HepG2 (cell line): ENCODE measurements around the gene TTC23L. TPM values are rescaled to one million over a fixed set of nuclear protein-coding genes. Genes with fewer than 3 reads are reported as not detected.

ENCODE experiments used
- ATAC-seq: fragments of 200-7000 bp; cut with Tn5 transposase; 3 replicates; pipeline ENCODE4 v1.9.1; 2020; ENCODE audit warnings: mild to moderate bottlenecking, moderate library complexity
- BruUV-seq: library from RNA; stranded (reverse); fragments of 400-500 nt; replicated peaks from 2 replicates; lab custom pipeline; 2021; lab: Mats Ljungman, UMichigan
- CTCF ChIA-PET: fragments of 300-600 bp; formaldehyde crosslinking; extraction: SDS; loops from one replicate; lab custom pipeline; 2021; ENCODE audit warnings: low total read pairs, inconsistent platforms, low intra/inter-chr PET ratio; lab: Yijun Ruan, JAX
- POLR2A ChIA-PET: fragments of 350-600 bp; sonication (Branson Sonifier 250); formaldehyde crosslinking; loops from one replicate; lab custom pipeline; 2020; ENCODE audit warnings: antibody characterized with exemption, inconsistent platforms; lab: Yijun Ruan, JAX
- DNase-seq: peaks from one replicate; pipeline ENCODE4 v3.0.0-alpha.2; 2015; ENCODE audit warnings: low spot score
- FAIRE-seq: peaks from 3 replicates; lab custom pipeline; 2011; peaks lifted over from hg19 to GRCh38; lab: Jason Lieb, UNC
- H2AFZ ChIP-seq: one replicate; pipeline ENCODE4 v1.6.1; 2011; ENCODE audit warnings: low read length, inconsistent platforms
- H3K27ac ChIP-seq: fragments of 300-600 bp; 3 replicates; pipeline ENCODE4 v1.8.0; 2011; ENCODE audit warnings: mixed run types, mild to moderate bottlenecking, mixed read lengths, low read length, inconsistent platforms; ENCODE audit not compliant: insufficient read depth; ENCODE audit errors: extremely low read length
- H3K27me3 ChIP-seq, 2 experiments: fragments of 200-600 bp in 1 of 2; 2 replicates in 1 of 2; 3 replicates in 1 of 2; pipeline versions ENCODE4 v1.6.0 to v1.8.0; 2011; ENCODE audit warnings: low read length in 2 of 2, mild to moderate bottlenecking in 2 of 2, moderate library complexity in 2 of 2, inconsistent platforms in 1 of 2; ENCODE audit not compliant: insufficient read depth in 2 of 2, control insufficient read depth in 1 of 2
- H3K36me3 ChIP-seq, 2 experiments: fragments of 200-600 bp in 1 of 2; replicated peaks in 1 of 2; 2 replicates in 1 of 2; 3 replicates in 1 of 2; pipeline versions ENCODE4 v1.5.1 to v1.8.0; 2011; ENCODE audit warnings: low read length in 2 of 2, inconsistent platforms in 1 of 2; ENCODE audit not compliant: insufficient read depth in 2 of 2, control insufficient read depth in 1 of 2
- H3K4me1 ChIP-seq: 2 replicates; pipeline ENCODE4 v1.5.1; 2012; ENCODE audit warnings: low read length, inconsistent platforms; ENCODE audit not compliant: insufficient read depth
- H3K4me2 ChIP-seq: 2 replicates; pipeline ENCODE4 v1.6.0; 2011; ENCODE audit warnings: low read depth, low read length, inconsistent platforms
- H3K4me3 ChIP-seq, 3 experiments: fragments of 200-600 bp in 1 of 3; sonication (generic), shearing (Covaris generic) in 1 of 3; replicated peaks in 1 of 3; 2 replicates each; pipeline ENCODE4 v1.5.1; 2011 to 2016; ENCODE audit warnings: low read length in 3 of 3, inconsistent platforms in 2 of 3, low read depth in 2 of 3, mild to moderate bottlenecking in 2 of 3, control low read depth in 1 of 3, mixed read lengths in 1 of 3; ENCODE audit not compliant: insufficient read depth in 1 of 3
- H3K79me2 ChIP-seq: one replicate; pipeline ENCODE4 v1.6.1; 2011; ENCODE audit warnings: low read length, inconsistent platforms; ENCODE audit not compliant: insufficient read depth
- H3K9ac ChIP-seq: 2 replicates; pipeline ENCODE4 v1.6.0; 2011; ENCODE audit warnings: mild to moderate bottlenecking, low read depth, low read length, inconsistent platforms; ENCODE audit not compliant: insufficient read depth
- H3K9me3 ChIP-seq: 2 replicates; pipeline ENCODE4 v1.5.1; 2012; ENCODE audit warnings: mild to moderate bottlenecking, low read length
- H4K20me1 ChIP-seq: 2 replicates; pipeline ENCODE4 v1.6.0; 2011; ENCODE audit warnings: inconsistent platforms, mild to moderate bottlenecking, low read length, moderate library complexity; ENCODE audit not compliant: insufficient read depth
- AHDC1 ChIP-seq: sonication (generic); formaldehyde crosslinking; IDR thresholded peaks from 2 replicates; pipeline ENCODE4 v1.5.1; 2020; ENCODE audit warnings: mild to moderate bottlenecking, missing genetic modification reagents, borderline replicate concordance
- ATF4 ChIP-seq, 2 experiments: fragments of 450-650 bp in 1 of 2; sonication (generic) in 1 of 2; formaldehyde crosslinking; IDR thresholded peaks; 2 replicates each; pipeline versions ENCODE4 v1.5.0 to v1.8.0; 2020 to 2022; ENCODE audit warnings: mild to moderate bottlenecking in 1 of 2, missing genetic modification reagents in 1 of 2
- CEBPB ChIP-seq: IDR thresholded peaks from 2 replicates; pipeline ENCODE4 v1.6.1; 2011; ENCODE audit warnings: low read depth, low read length, improper control_type of control experiment, borderline replicate concordance
- CREBL2 ChIP-seq: sonication (generic); formaldehyde crosslinking; IDR thresholded peaks from 2 replicates; pipeline ENCODE4 v1.8.1; 2023; ENCODE audit warnings: missing genetic modification reagents, mild to moderate bottlenecking, borderline replicate concordance
- ETV6 ChIP-seq: sonication (generic); formaldehyde crosslinking; conservative IDR thresholded peaks from 2 replicates; pipeline ENCODE4 v1.4.0; 2020; ENCODE audit warnings: missing genetic modification reagents
- GMEB2 ChIP-seq: IDR thresholded peaks from 2 replicates; pipeline ENCODE4 v1.6.1; 2016; ENCODE audit warnings: missing biosample characterization, missing genetic modification reagents, low read depth
- PAWR ChIP-seq: sonication (generic); formaldehyde crosslinking; IDR thresholded peaks from 2 replicates; pipeline ENCODE4 v1.4.0; 2020; ENCODE audit warnings: missing genetic modification reagents, mild to moderate bottlenecking, borderline replicate concordance
- SP2 ChIP-seq: sonication (generic); formaldehyde crosslinking; IDR thresholded peaks from 2 replicates; pipeline ENCODE4 v1.5.1; 2020; ENCODE audit warnings: mild to moderate bottlenecking, missing genetic modification reagents
- THYN1 ChIP-seq: sonication (generic); formaldehyde crosslinking; IDR thresholded peaks from 2 replicates; pipeline ENCODE4 v1.8.1; 2023; ENCODE audit warnings: low read depth, mild to moderate bottlenecking, moderate library complexity, missing genetic modification reagents, borderline replicate concordance
- ZBTB14 ChIP-seq: sonication (generic); formaldehyde crosslinking; IDR thresholded peaks from 2 replicates; pipeline ENCODE4 v1.4.0; 2020; ENCODE audit warnings: missing genetic modification reagents
- ZNF251 ChIP-seq: sonication (generic); formaldehyde crosslinking; IDR thresholded peaks from 2 replicates; pipeline ENCODE4 v1.9.0; 2021; ENCODE audit warnings: mild to moderate bottlenecking, missing genetic modification reagents
- ZNF747 ChIP-seq: sonication (generic); formaldehyde crosslinking; IDR thresholded peaks from 2 replicates; pipeline ENCODE4 v1.8.1; 2023; ENCODE audit warnings: missing genetic modification reagents, mild to moderate bottlenecking, borderline replicate concordance
- ZSCAN20 ChIP-seq: sonication (generic); formaldehyde crosslinking; IDR thresholded peaks from 2 replicates; pipeline ENCODE4 v1.4.0; 2020; ENCODE audit warnings: missing genetic modification reagents, mild to moderate bottlenecking, borderline replicate concordance
- in situ Hi-C: cut with HindIII; loops from 2 replicates; pipeline ENCODE4 v1.10.0; 2017; ENCODE audit warnings: low pct_unique_long_range_greater_than_20kb; ENCODE audit not compliant: extremely low pct_ligation_motif_present
- intact Hi-C: fragments of 100-400 bp; cut with micrococcal nuclease; formaldehyde crosslinking; loops from one replicate; pipeline ENCODE4 v1.10.0; 2022; ENCODE audit not compliant: unreplicated experiment
- polyA plus RNA-seq, 8 experiments: library from polyadenylated mRNA; depleted of rRNA in 3 of 8; stranded (reverse) in 7 of 8; unstranded in 1 of 8; fragments of >200 nt; fragmentation: Illumina TruSeq in 4 of 8; extraction: Trizol in 4 of 8; gene quantifications; 2 replicates each; pipeline versions ENCODE4 v1.2.1 to v1.2.3, GENCODE V29; 2011 to 2016; ENCODE audit warnings: low read depth in 4 of 8, missing spikeins in 1 of 8, mixed read lengths in 1 of 8; ENCODE audit not compliant: insufficient read depth in 1 of 8
- total RNA-seq, 5 experiments: library from RNA; depleted of rRNA; stranded (reverse); fragments of >200 nt; fragmentation: Illumina TruSeq; extraction: Trizol; gene quantifications; 2 replicates each; pipeline ENCODE4 v1.2.3, GENCODE V29; 2016; ENCODE audit warnings: low read depth in 1 of 5

TTC23L gene
- total and polyA plus RNA-seq, 2 of the 13 experiments (the other 11 are each of a cell fraction or from before 2014, with no cell fraction given): 0.37 to 1.4 TPM

DNA sequence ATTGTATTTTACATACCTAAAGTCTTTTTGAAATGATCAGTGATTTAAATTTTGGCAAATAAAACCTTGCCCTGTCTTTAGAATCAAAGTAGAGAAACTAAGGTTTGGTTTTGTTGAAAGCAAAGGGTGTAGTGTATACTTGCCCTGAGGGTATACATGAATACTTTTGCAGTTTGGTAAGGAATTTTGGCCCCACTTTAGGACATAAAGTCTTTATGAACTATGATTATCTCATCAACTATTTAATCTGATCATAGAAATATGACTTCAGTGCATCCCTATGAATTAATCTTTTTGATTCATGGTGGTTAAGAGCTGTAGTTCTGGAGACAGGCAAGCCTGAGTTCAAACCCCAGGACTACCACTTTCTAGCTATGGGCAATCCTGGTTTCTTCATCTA, 58.7 kb downstream of the TTC23L start:
- TF ChIP-seq ATF4 (CRISPR knock-in tag; IDR thresholded peaks at IDR 0.05) (no peak), ETV6 (CRISPR knock-in tag) (no peak), THYN1 (CRISPR knock-in tag) (no peak), ZBTB14 (CRISPR knock-in tag) (no peak), SP2 (CRISPR knock-in tag) (no peak), ZNF747 (no peak), PAWR (CRISPR knock-in tag) (no peak), CREBL2 (CRISPR knock-in tag) (no peak), GMEB2 (CRISPR knock-in tag) (no peak), AHDC1 (CRISPR knock-in tag) (no peak), ZNF251 (CRISPR knock-in tag) (no peak), CEBPB (no peak), ZSCAN20 (CRISPR knock-in tag) (no peak)
- TF ChIP-seq, all 625 proteins: peak for 0
- ATAC-seq: no peak
- Histone ChIP-seq H3K9me3 (no peaks in the 10 kb centered on the region), H3K36me3 (no peaks in the 10 kb centered on the region), H3K9ac (no peak overlapping the region), H3K4me1 (peaks cover 14% of the 10 kb centered on the region), H3K4me2 (no peak overlapping the region), H4K20me1 (no peaks in the 10 kb centered on the region), H3K79me2 (no peaks in the 10 kb centered on the region), H3K27ac (no peak overlapping the region), H3K27me3 (no peaks in the 10 kb centered on the region), H2AFZ (no peak overlapping the region), H3K4me3 (no peak overlapping the region)
- intact Hi-C loops (loop anchor here (1.0 to 2.0 kb wide), 5 partner anchors 58 to 423 kb away; partner anchors contain the start of genes RAI14 and TTC23L), in situ Hi-C loops (loop anchor here (5.0 kb wide), 1 partner anchor 410 kb away; no protein-coding TSS in a partner anchor)
- ChIA-PET POLR2A (interaction anchor here (1.3 kb wide), 1 partner anchor 17 kb away, joined by 3 read pairs; the partner anchor contains the start of gene RAD1), CTCF (interaction anchor here (0.9 to 3.6 kb wide), 5 partner anchors 372 to 423 kb away, joined by 3 to 20 read pairs (median 10); no protein-coding TSS in a partner anchor)
- no peak for FAIRE-seq
- DNase-seq: no peak
- BruUV-seq: no TSS peak
